ENCODE data around the gene PGP.

The PGP gene

DNA sequence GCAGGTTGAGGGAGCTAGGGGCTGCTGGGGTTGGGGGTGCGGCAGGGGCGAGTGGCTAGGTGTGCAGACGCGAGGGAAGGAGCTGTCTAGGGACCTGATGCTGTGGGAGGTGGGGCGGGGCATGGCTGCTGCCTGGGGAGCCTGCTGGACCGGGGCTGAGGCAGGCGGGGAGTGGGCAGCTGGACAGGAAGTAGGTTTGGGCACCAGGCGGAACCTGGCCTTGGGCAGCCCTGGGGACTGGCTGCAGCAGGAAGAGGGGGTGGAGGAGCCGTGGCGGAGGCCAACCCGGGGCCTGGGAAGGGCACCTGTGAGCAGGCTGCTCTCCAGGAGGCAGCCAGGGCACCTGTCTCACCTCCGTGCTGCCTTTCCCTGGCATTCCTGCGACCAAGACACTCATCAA is 15.7 kb upstream of the PGP start:
- TF ChIP-seq, protein P1, sequence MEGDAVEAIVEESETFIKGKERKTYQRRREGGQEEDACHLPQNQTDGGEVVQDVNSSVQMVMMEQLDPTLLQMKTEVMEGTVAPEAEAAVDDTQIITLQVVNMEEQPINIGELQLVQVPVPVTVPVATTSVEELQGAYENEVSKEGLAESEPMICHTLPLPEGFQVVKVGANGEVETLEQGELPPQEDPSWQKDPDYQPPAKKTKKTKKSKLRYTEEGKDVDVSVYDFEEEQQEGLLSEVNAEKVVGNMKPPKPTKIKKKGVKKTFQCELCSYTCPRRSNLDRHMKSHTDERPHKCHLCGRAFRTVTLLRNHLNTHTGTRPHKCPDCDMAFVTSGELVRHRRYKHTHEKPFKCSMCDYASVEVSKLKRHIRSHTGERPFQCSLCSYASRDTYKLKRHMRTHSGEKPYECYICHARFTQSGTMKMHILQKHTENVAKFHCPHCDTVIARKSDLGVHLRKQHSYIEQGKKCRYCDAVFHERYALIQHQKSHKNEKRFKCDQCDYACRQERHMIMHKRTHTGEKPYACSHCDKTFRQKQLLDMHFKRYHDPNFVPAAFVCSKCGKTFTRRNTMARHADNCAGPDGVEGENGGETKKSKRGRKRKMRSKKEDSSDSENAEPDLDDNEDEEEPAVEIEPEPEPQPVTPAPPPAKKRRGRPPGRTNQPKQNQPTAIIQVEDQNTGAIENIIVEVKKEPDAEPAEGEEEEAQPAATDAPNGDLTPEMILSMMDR (conservative IDR thresholded peaks at IDR 0.05; ENCODE audit: low read depth), result no peak
- CTCF ChIA-PET, result interaction anchor here (1.1 to 2.0 kb wide), 3 partner anchors 21 to 36 kb away, joined by 3 to 6 read pairs (median 5); partner anchors contain the start of gene ECI1
- DNase-seq (ENCODE audit: low spot score), result no peak
- peak overlapping the region; percentile 93 for H3K27ac ChIP-seq
- POLR2A ChIA-PET (ENCODE audit: low non-redundant PET), result interaction anchor here (0.6 kb wide), 1 partner anchor 75 kb away, joined by 3 read pairs; the partner anchor contains the start of gene TRAF7

DNA sequence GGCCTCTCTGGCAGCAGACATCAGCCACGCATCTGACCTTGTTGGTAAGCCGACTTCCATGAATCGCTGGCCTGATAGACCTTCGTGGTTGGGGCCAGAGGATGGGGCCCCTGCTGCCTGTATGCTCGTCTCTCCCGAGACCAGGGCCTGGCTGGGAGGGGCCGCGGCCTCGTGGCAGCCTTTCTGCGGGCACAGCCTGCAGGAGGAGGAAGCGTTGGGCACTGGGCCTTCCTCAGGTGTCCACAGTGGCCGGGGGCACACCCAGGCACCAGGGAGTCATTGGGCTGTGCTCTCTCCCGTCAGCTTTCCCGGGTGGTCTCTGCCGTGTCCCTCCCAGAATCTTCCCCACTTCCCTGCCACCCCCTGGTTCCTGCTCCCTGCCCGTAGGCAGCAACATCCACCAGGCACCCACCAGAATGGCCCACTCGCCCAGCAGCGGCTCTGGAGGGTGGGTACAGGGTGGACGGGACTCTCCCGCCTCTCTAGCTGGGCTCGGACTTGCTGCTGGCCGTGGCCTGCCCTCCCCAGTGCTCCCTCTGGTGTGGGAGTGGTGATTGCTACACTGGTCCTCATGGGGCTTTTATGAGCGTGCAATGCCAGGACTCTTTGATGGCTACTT is 15.1 kb upstream of the PGP start:
- CTCF ChIA-PET, result interaction anchor here (2.0 kb wide), 1 partner anchor 22 kb away, joined by 6 read pairs; the partner anchor contains the start of gene ECI1
- TF ChIP-seq, protein P1 (conservative IDR thresholded peaks at IDR 0.05; ENCODE audit: low read depth), result no peak
- POLR2A ChIA-PET (ENCODE audit: low non-redundant PET), result no interaction called here

DNA sequence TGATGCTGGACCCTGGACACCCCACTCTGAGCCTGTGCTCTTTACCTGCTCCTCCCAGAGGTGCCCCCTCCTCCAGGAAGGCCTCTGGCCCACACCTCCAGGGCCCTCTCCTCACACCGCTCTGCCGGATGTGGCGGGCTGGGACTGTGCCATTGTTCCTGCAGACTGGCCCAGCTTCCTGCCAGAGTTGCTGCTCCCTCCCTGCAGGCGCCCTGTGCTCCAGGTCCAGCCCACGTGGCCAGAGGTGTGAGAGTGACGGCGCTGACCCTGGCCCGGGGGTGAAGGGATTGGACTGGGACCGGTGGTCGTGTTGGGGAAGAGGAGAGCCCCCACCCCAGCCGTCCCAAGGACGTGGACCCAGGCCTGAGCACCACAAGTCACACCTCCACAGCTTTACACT is 14.5 kb upstream of the PGP start:
- ChIA-PET POLR2A (ENCODE audit: low non-redundant PET) (no interaction called here), CTCF (no interaction called here)
- H3K27ac ChIP-seq, result peak overlapping the region; percentile 93
- TF ChIP-seq, protein P1 (conservative IDR thresholded peaks at IDR 0.05; ENCODE audit: low read depth), result no peak
- DNase-seq (ENCODE audit: low spot score), result no peak

More for the DNA sequence above, 15.1 kb upstream of the PGP start:
- no peak for DNase-seq (ENCODE audit: low spot score)
- peak overlapping the region; percentile 93 for H3K27ac ChIP-seq

DNA sequence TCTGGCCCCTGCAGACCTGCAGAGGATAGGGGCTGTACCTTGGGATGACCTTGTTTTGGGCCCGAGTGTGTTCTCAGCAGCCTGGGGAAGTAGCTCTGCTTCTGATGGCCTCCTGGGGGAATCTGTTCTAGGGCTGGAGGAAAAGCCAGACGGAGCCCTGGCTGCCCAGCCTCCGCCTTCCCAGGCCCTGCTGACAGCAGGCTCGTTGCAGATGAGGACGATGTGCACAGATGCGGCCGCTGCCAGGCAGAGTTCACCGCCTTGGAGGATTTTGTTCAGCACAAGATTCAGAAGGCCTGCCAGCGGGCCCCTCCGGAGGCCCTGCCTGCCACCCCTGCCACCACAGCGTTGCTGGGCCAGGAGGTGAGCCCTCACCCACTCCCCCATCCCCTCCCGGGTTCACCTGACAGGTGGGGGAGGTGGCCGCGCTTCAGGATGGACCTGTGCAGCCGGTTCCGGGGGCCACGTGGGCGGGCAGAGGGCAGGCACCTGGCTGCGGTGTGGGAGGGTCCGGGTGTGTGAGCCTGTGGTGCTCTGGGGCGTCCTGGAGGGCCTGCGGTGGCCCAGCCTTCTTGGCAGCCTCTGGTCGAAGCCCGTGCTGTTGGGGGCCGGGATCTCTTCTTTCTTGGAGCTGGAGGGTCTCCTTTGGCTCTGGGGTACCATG is 13.7 kb upstream of the PGP start:
- peak overlapping the region; percentile 93 for H3K27ac ChIP-seq
- ChIA-PET CTCF (no interaction called here), POLR2A (ENCODE audit: low non-redundant PET) (interaction anchor here (0.6 kb wide), 1 partner anchor 17 kb away, joined by 4 read pairs; no protein-coding TSS in a partner anchor)
- no peak for DNase-seq (ENCODE audit: low spot score)
- TF ChIP-seq, protein P1 (conservative IDR thresholded peaks at IDR 0.05; ENCODE audit: low read depth), result no peak

DNA sequence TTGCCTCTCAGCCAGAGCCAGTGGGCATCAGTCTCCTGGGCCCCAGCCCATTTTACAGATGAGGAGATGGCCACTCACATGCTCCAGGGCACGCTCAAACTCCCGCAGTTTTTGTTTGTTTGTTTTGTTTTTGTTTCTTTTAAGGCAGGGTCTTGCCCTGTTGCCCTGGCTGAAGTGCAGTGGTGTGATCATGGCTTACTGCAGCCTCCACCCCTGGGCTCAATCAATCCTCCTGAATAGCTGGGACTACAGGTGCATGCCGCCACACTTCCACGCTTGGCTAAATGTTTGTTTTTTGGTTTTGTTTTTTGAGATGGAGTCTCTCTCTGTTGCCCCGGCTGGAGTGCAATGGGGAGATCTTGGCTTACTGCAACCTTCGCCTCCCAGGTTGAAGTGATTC is 12.3 kb upstream of the PGP start:
- no peak for DNase-seq (ENCODE audit: low spot score)
- POLR2A ChIA-PET (ENCODE audit: low non-redundant PET), result no interaction called here

DNA sequence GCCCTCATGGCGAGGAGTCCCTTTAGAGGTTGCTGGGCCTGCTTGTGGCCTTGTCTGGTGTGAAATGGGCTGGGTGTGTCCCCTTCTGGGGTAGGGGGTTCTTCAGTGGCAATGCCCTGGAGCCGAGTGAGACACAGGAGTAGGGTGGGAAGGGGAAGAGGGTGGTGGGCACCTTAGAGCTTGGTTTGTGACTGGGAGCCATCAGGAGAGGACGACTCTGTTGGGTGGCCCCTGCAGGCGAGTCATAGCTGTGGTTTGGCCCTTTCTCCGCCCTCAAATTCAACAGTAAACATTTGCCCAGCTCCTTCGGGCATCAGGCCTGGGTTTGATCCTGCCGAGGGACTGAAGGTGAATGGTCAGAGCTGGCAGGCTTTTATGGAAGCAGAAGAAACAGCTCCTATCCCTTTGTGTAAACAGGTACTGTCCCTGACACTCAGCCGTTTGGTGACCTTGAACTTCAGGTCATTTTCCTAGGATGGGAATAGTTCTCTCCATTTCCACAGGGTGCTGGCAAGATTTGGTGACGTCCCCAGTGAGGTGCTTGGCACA is 11.7 kb upstream of the PGP start:
- DNase-seq (ENCODE audit: low spot score), result no peak
- POLR2A ChIA-PET (ENCODE audit: low non-redundant PET), result interaction anchor here (0.5 to 0.7 kb wide), 2 partner anchors 26 to 146 kb away, joined by 3 to 13 read pairs; no protein-coding TSS in a partner anchor
- CTCF ChIA-PET, result no interaction called here
- peak overlapping the region; percentile 90 for H3K27ac ChIP-seq
- TF ChIP-seq, protein P1 (conservative IDR thresholded peaks at IDR 0.05; ENCODE audit: low read depth), result no peak

More for the DNA sequence above, 12.3 kb upstream of the PGP start:
- TF ChIP-seq, protein P1 (conservative IDR thresholded peaks at IDR 0.05; ENCODE audit: low read depth), result no peak
- H3K27ac ChIP-seq, result peak overlapping the region; percentile 90
- CTCF ChIA-PET, result no interaction called here
